Activated CD8-positive, alpha-beta memory T cell treated with anti-CD3 and anti-CD28 coated beads, Interleukin-2, amount 50 U/mL, for 1 hour (primary cell): Measurements from ENCODE around the gene NUCB1.
"Not testable (repeated sequence)": the region's sequence is repeated elsewhere in the genome, so short reads cannot be mapped to it uniquely, and the experiment has no call there.

Experiments used
- DNase-seq: peaks from one replicate; pipeline ENCODE4 v3.0.0-alpha.2; 2020; ENCODE audit errors: extremely low read depth

NUCB1 gene

DNA sequence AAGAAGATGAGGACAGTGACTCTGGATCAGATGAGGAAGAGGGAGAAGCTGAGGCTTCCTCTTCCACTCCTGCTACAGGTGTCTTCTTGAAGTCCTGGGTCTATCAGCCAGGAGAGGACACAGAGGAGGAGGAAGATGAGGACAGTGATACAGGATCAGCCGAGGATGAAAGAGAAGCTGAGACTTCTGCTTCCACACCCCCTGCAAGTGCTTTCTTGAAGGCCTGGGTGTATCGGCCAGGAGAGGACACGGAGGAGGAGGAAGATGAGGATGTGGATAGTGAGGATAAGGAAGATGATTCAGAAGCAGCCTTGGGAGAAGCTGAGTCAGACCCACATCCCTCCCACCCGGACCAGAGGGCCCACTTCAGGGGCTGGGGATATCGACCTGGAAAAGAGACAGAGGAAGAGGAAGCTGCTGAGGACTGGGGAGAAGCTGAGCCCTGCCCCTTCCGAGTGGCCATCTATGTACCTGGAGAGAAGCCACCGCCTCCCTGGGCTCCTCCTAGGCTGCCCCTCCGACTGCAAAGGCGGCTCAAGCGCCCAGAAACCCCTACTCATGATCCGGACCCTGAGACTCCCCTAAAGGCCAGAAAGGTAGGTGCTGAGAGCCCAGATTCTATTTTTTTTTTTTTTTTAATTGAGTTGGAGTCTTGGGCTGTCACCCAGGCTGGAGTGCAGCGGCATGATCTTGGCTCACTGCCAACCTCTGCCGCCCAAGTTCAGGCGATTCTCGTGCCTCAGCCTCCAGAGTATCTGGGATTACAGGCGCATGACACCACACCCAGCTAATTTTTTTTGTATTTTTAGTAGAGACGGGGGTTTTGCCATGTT lies 25.6 kb upstream of the NUCB1 start:
- DNase-seq, result no peak

DNA sequence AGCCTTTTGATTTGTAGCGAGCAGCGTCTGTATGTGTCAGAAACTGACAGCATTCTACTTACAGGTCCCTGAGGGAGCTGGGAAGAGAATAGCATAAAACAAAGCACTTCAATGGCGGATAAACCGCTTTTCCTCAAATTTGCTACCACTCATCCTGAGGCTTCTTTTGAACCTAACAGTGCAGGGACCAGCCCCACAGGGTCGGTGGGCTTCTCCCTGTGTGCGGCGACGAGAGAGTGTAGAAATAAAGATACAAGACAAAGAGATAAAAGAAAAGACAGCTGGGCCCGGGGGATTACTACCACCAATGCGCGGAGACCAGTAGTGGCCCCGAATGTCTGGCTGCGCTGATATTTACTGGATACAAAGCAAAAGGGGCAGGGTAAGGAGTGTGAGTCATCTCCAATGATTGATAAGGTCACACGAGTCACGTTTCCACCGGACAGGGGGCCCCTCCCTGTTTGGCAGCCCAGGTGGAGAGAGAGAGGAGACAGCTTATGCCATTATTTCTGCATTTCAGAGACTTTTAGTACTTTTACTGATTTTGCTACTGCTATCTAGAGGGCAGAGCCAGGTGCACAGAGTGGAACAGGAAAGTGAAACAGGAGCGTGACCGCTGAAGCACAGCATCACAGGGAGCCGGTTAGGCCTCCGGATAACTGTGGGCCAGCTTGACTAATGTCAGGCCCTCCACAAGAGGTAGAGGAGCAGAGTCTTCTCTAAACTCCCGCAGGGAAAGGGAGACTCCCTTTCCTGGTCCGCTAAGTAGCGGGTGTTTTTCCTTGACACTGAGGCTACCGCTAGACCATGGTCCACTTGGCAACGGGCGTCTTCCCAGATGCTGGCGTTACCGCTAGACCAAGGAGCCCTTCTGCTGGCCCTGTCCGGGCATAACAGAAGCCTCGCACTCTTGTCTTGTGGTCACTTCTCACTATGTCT lies 23.8 kb upstream of the NUCB1 start:
- DNase-seq, result not testable (repeated sequence)

DNA sequence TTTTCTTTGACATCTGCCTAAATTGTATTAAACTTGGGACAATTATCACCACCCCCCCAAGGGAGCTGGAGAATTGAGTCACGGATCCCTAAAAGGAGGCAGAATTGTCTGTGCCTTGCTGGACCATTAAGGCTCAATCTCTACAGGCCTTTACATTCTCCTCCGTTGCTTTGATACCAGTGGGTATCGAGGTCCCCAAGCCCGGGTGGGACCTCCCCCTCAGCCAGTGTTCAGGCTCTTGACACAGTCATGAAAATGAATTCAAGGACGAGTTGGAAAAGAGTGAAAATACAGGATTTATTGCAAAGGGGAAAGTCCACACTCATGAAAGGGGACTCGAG lies 22.3 kb upstream of the NUCB1 start:
- DNase-seq, result no peak

DNA sequence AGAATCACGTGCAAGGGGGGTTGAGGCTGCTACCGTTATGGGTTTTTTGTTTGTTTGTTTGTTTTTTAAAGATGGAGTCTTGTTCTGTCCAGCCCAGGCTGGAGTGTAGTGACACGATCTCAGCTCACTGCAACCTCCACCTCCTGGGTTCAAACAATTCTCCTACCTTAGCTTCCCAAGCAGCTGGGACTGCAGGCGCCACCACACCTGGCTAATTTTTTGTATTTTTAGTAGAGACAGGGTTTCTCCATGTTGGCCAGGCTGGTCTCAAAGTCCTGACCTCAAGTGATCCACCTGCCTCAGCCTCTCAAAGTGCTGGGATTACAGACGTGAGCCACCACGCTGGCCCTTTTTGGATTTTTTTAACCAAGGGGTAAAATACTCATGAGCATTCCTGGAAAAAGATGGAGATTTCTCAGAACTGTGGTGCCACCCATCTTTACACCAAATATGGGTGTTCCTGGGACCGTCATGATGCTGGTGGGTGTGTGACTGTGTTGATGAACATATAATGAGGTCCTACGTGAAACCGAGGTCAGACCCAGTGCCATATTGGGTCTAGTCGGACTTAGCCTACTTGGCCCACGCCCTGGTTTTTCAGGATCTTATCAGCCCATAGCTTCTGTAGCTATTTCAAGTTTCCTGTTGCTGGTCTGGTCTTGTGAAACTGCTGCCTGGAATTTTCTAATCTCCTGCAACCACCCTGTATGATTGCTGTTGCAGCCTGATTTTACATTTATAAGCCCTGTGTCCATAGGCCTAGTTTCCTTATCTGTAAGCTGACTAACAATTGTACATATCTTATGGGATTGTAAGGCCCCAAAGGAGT lies 21.7 kb upstream of the NUCB1 start:
- DNase-seq, result no peak

DNA sequence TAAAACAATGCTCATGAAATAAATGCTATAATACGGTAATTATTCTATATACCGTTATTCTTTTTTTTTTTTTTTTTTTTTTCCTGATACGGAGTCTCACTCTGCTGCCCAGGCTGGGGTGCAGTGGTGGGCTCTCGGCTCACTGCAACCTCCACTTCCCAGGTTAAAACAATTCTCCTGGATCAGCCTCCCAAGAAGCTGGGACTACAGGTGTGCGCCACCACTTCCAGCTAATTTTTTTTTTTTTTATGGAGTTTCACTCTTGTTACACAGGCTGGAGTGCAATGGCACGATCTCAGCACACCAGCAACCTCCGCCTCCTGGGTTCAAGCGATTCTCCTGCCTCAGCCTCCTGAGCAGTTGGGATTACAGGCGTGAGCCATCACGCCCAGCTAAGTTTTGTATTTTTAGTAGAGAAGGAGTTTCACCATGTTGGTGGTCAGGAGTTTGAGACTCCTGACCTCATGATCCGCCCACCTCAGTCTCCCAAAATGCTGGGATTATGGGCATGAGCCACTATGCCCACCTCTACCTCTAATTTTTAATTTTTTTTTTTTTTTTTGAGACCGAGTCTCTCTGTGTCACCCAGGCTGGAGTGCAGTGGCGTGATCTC lies 21.0 kb upstream of the NUCB1 start:
- no peak for DNase-seq

DNA sequence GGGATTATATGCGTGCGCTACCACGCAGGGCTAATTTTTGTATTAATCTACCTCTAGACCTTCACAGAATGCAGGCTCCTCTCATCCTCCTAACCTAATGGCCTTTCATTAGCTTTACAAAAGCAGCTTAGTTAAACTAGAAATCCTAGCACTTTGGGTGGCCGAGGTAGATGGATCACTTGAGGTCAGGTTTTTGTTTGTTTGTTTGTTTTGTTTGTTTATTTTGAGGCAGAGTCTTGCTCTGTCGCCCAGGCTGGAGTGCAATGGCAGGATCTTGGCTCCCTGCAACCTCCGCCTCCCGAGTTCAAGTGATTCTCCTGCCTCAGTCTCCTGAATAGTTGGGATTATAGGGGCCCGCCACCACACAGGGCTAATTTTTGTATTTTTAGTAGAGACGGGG lies 20.4 kb upstream of the NUCB1 start:
- not testable (repeated sequence) for DNase-seq

DNA sequence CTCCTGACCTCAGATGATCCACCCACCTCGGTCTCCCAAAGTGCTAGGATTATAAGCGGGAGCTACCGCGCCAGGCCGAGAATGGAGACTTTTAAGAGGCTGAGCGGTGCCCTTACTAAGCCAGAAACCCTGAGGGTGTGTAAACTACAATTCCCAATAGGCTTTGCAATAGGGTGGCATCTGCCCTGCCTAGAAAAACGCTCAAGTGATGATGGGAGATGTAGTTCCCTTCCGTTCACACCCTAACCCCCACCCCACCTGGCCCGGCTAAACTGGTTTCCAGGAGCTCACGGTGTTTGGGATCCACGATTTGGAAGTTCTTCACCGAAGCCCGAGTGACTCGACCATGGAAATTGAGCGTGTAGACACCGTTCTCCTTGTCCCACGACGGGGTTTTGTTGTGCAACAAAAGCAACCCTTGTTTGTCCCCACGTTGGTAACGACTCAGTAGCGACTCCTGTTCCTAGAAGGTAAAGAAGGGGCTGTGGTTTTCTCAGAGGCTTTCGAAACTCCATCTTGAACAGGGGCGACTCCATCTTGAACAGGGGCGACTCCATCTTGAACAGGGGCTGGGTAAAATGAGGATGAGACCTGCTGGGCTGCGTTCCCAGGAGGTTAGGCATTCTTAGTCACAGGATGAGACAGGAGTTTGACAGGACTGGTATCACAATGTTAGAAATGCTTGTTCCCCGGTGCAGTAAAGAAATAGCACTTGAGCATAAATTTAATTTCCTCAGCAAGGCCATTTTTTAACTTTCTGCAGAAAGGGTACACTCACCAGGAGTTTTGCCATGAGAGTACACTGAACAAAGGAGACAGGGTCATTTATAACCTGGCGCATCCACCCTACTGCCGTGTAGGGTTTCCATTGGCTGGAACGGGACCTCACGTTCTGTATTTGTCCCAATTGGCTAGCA lies 18.1 kb upstream of the NUCB1 start:
- no peak for DNase-seq

DNA sequence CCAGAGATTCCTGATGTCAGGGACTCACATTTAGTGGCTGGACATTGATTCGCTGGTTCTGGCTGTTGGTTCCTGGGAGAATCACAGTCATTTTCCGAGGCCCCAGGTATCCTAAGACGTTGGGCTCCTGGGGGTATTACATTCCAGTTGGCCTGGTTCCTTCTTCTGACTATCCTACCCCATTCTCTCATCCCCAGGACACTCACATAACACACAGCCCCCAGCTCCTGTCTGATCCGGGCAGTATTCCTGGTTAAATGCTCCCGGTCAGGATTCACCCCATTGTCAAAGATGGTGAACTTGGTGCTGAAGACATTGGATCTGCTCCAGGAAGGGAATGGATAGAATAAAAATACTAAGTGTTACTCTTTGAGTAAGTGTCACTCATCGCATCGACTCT lies 16.4 kb upstream of the NUCB1 start:
- no peak for DNase-seq

DNA sequence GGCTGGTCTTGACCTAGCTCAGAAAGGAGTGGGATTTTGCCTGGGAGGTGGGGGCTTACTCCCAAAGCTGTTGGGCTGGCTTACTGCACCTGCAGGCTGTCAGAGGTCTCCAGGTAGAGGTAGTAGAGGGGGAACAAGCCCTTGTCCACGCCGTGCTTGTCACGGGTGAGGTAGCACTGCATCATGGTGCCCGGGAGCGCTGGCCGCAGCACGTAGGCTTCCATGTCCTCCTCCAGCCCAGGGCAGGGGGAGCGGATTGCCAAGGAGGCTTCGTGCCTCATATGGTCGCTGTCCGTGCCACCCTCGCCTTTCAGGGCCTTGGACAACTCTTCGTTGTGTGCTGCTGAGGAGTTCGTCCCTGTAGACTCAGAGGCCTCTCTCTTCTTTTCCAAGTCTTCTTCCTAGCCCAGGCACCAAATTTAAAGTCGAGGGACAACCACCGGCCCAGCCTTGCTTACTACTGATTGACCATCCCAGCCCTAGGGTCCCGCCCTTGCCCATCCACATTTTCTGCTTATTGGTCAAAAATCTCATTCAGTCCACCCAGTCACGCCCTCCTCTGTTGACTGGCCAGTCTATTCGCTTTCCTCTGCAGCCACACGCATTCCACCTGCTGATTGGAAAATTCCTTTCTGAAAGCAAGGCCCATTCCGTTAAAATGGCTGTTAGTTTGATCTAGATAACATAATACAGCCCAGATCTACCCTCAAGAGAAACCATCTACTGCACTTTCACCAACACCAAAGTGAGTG lies 12.1 kb upstream of the NUCB1 start:
- no peak for DNase-seq

DNA sequence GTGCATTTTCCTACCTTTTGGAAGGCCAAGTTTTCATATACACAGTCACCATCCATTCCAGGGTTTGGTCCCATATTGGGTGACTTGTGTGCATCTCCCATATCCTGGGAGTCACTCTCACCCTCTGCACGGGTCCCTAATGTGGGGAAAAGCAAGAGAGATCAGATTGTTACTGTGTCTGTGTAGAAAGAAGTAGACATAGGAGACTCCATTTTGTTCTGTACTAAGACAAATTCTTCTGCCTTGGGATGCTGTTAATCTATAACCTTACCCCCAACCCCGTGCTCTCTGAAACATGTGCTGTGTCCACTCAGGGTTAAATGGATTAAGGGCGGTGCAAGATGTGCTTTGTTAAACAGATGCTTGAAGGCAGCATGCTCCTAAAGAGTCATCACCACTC lies 10.6 kb upstream of the NUCB1 start:
- not testable (repeated sequence) for DNase-seq

DNA sequence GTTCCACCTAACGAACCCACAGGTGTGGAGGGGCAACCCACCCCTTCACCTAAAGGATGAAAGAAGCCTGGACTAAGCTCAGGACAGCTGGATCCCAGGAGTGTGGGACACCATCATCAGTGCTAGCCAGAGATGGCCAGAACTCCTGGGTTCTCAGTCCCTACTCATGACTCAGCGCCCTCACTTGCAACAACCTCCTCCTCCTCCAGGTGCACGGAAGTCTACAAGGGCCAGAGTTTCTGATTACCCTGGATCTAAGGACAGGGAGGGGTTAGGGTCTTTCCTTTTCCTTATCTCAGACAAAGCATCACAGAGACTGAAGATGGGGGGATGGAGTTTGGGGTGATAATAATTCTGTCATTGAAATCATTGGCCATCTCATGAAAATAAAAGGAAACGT lies 9.6 kb upstream of the NUCB1 start:
- no peak for DNase-seq

DNA sequence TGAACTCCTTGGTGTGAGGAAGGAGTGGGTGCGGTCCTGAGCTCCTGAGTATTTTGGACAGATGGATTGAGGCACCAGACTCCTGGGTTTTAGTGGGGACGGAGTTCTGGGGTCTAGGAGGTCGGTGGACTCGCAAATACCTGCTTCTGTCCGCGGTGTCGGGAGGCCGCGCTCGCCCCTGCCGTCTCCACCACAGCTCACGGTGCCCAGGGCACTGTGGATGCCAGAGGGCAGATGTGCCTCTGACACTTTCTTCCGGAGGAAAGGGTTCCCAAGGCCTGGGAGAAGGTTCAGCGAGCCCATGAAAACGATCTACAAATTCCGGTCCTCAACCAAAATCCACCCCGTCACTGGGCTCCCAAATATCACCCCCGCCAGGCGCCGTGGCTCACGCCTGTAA lies 4.9 kb upstream of the NUCB1 start:
- DNase-seq, result no peak

DNA sequence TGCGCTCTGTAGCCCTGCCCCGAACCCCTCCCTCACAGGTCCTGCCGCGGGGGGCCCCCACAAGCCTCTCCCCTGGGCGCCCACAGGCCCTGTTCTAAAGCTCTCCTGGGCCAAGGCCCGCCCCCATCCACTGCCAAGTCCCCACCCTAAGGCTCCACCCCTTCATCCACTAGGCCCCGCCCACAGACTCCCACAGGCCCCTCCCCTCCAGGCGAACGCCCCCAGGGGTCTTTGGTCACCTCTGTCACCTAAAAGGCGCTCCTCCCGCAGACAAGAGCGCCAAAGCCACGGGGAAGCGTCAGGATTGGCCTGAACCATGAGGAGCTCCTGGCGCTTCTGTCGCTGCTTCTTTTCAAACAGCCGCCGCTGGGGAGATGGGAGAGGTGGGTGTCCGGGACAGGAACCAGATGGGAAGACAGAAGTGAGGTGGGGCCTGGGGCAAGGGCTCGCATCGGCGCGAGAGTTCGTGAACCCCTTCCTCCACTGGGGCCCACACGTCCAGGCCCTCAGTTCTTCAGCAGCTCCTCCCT lies 3.9 kb upstream of the NUCB1 start:
- DNase-seq, result no peak

DNA sequence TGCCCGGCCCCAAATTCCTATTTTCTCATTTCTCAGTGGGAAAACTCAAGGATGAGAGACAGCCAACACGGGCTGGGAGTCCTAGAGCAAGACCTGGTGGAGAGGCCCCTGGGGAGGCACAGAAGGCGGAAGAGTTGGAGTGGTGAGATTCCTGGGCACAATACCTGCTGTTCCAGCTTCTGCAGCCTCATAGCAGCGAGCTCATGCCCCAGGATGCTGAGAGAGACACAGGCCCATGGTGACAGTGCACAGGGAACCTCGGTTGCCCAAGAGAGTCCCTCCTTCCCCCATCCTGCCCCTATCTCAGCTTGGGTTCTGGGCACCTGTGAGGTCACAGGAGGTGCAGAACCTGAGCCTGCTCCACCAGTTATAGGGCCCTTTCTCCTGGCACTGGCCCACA lies 2.9 kb upstream of the NUCB1 start:
- no peak for DNase-seq

DNA sequence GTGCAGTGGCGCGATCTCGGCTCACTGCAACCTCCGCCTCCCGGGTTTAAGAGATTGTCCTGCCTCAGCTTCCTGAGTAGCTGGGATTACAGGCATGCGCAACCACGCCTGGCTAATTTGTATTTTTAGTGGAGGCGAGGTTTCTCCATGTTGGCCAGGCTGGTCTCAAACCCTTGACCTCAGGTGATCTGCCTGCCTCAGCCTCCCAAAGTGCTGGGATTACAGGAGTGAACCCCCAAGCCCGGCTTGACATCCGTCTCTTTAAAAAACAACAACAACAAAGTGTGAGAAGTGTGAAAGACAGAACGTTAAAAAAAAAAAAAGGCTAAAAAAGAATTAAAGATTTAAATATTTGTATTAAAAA lies 744 bp upstream of the NUCB1 start:
- not testable (repeated sequence) for DNase-seq

DNA sequence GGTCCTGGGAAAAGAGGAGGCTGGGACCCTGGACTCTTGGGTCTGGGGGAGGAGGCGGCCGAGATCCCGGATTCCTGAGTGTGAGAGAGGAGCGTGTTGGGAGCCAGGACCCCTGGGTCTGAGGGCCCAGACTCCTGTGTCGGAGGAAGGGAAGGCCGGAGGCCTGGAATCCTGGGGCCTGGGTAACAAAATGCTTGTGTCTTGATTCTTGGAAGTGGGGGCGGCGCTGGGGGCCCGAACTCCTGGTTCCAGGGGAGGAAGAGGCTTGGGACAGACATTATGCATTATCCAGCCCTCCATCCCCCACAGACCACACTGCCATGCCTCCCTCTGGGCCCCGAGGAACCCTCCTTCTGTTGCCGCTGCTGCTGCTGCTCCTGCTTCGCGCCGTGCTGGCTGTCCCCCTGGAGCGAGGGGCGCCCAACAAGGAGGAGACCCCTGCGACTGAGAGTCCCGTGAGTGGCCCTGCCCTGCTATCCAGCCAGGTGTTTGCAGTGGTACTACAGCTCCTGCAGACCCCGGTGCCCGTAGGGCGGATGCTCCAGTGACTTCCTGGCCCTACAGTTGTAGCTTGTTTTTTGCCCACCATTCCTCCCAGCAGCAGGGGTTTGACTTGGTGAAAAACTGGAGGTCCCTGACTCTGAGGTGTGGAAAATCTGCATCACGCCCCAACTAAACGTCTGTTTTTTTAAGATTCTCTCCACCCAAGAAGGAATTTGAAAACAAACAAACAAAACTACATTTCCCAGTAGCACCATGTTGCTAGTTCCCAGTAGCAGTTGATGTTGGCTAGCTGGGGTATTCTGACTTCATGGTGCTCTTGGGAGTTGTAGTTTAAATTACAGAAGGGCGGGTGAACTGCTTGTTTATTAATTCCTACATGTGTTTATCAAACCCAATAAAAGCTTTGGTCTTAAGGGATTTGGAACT lies 630 bp downstream of the NUCB1 start:
- no peak for DNase-seq

DNA sequence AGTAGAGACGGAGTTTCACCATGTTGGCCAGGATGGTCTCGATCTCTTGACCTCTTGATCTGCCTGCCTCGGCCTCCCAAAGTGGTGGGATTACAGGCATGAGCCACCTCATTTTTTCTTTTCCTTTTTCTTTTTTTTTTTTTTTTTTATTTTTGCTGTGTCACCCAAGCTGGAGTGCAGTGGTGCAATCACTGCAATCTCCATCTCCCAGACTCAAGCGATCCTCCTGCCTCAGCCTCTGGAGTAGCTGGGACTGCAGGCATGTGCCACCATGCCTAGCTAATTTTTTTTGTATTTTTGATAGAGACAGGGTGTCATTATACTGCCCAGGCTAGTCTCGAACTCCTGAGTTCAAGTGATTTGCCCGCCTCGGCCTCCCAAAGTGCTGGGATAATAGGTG lies 2.2 kb downstream of the NUCB1 start:
- DNase-seq, result not testable (repeated sequence)

DNA sequence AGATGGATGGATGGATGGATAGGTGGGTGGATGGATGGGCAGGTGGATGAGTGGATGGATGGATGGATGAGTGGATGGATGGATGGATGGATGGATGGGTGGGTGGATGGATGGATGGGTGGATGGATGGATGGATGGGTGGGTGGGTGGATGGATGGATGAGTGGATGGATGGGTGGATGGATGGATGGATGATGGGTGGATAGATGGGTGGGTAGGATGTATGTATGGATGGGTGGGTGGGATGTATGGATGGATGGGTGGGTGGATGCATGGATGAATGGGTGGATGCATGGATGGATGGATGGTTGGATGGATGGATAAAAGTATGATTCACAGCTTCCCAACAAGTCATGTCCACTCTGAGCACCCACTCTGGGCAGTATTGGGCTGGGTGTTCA lies 3.7 kb downstream of the NUCB1 start:
- DNase-seq, result not testable (repeated sequence)

DNA sequence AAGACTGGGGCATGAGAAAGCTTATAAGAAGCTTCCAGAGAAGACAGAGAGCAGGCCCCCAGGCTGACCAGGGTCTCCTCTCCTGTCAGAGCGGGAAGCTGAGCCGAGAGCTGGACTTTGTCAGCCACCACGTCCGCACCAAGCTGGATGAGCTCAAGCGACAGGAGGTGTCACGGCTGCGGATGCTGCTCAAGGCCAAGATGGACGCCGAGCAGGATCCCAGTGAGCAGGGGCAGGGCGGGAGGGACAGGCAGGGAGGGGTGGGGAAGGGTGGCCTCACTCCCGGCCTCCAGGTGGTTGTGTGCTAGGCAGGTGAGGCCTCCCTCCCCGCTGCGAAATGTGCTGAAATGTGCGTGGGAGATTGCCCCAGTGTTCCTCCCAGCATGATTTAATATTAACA lies 5.6 kb downstream of the NUCB1 start:
- no peak for DNase-seq
